Sigmoid colon (tissue), 7 donors: ENCODE data around the gene EXOC6. TPM values are rescaled to one million over a fixed set of nuclear protein-coding genes. Genes with fewer than 3 reads are reported as not detected.

Experiments
- DNase-seq: peaks from one replicate; pipeline ENCODE4 v3.0.0-alpha.2; 2019
- H3K27ac ChIP-seq, 4 donors: fragments of 200-600 bp; sonication (generic); one replicate each; pipeline ENCODE4 v1.5.1; 2016 to 2019; ENCODE audit warnings: mild to moderate bottlenecking in 1 of 4
- H3K27me3 ChIP-seq, 3 donors: fragments of 200-600 bp; sonication (generic); one replicate each; pipeline ENCODE4 v1.5.1; 2019; ENCODE audit warnings: mild to moderate bottlenecking in 1 of 3
- H3K36me3 ChIP-seq, 4 donors: fragments of 200-600 bp; sonication (generic); one replicate each; pipeline ENCODE4 v1.5.1; 2016 to 2019
- H3K4me1 ChIP-seq, 4 donors: fragments of 200-600 bp; sonication (generic); one replicate each; pipeline ENCODE4 v1.5.1; 2017 to 2019
- H3K4me3 ChIP-seq, 4 donors: fragments of 200-600 bp; sonication (generic); one replicate each; pipeline ENCODE4 v1.5.1; 2017 to 2019; ENCODE audit warnings: mild to moderate bottlenecking in 2 of 4, moderate library complexity in 1 of 4
- H3K9me3 ChIP-seq, 4 donors: fragments of 200-600 bp in 3 of 4; sonication (generic) in 3 of 4; one replicate each; pipeline versions ENCODE4 v1.5.1 to v1.6.1; 2013 to 2019
- EP300 ChIP-seq, 4 donors: sonication (generic); formaldehyde crosslinking; IDR thresholded peaks; one replicate each; pipeline ENCODE4 v1.6.1; 2017; ENCODE audit warnings: antibody characterized with exemption in 4 of 4
- POLR2A ChIP-seq, 2 donors: fragments of 450-650 bp; IDR thresholded peaks; one replicate each; pipeline ENCODE4 v1.6.1; 2016; ENCODE audit warnings: antibody characterized with exemption in 2 of 2, mild to moderate bottlenecking in 2 of 2, moderate library complexity in 2 of 2
- POLR2AphosphoS5 ChIP-seq, 4 donors: sonication (generic); formaldehyde crosslinking; IDR thresholded peaks; one replicate each; pipeline ENCODE4 v1.6.1; 2017; ENCODE audit warnings: antibody characterized with exemption in 4 of 4
- WGBS, 2 donors: extraction: QIAGEN DNeasy Blood & Tissue Kit; methylation state at CpG; one replicate each; pipeline ENCODE4 v1.1.7; 2013; 5-methylcytosine and 5-hydroxymethylcytosine counted together
- intact Hi-C: fragments of 100-400 bp; cut with DNase I; formaldehyde crosslinking; loops from one replicate; pipeline ENCODE4 v1.15.1; 2023
- polyA plus RNA-seq, 3 donors: library from polyadenylated mRNA; stranded (reverse); fragments of 200-250 nt; gene quantifications; one replicate each; pipeline ENCODE4 v1.2.3, GENCODE V29; 2013
- total RNA-seq, 4 donors: library from RNA; depleted of rRNA; stranded (reverse); fragments of >200 nt; gene quantifications; one replicate each; pipeline ENCODE4 v1.1.0, GENCODE V29; 2016
- TF ChIP-seq, protein P1 (sequence below), 4 experiments: fragments of 450-650 bp in 3 of 4; fragments of 200-600 bp in 1 of 4; IDR thresholded peaks; one replicate each; pipeline ENCODE4 v1.5.1; 2016 to 2019; ENCODE audit warnings: antibody characterized with exemption in 4 of 4, mild to moderate bottlenecking in 3 of 4, moderate library complexity in 2 of 4
- donor health status: healthy with polysubstance abuse.
- donor health status: Bipolar disorder and iron deficiency.
- donor health status: healthy.

The EXOC6 gene
- total and polyA plus RNA-seq, 7 donors: 6.6 to 20.2 (median 16.6) TPM

DNA sequence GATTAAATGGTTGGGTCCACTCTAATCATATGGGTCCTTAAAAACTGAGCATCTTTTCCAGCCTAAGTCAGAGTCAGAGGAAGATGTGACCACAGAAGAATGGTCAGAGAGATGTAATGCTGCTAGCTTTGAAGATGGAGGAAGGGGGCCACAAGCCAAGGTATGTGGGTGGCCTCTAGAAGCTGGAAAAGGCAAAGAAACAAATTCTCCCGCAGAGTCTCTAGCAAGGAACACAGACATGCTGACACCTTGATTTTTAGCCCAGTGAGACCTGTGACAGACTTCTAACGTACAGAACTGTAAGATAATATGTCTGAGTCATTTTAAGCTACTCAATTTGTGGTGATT, 1.5 kb upstream of the EXOC6 start:
- intact Hi-C loops: no loop called here
- Histone ChIP-seq H3K9me3 (no peaks in the 10 kb centered on the region), H3K27ac (no peak overlapping the region)

DNA sequence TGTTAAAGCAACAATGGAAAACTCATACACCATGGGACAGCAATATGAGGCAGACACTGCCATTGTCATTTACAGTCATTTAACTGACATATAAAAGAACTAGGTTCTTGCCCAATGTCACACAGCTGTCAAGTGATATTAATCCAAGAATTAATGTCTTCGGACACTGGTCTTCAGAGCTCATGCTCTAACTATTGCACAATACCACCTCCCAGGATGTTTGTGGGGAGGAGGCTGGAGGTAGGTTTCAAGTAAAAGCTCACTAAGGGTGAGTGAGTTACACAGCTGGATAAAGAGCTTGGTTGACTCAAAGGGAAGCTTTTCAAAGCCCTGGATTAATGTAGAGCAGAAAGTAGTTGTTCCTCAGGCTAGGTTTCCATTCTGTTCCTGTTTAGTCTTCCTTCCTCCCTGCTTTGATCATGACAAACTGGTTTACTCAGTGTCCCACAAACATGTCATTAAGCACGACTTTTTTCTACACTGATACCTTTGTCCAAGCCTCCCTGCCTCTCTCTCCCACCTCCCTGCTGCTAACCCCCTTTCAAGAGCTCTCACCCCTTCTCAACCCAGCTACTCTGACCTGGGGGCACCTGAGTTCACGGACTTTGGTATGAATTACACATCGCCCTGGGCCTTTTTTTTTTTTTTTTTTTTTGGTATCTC, 987 bp upstream of the EXOC6 start:
- peaks cover 0 to 21% (median 12%) of the 10 kb centered on the region in 4 donors for H3K4me1 ChIP-seq
- H3K36me3 ChIP-seq: no peaks in the 10 kb centered on the region
- H3K27ac ChIP-seq: no peak overlapping the region
- intact Hi-C loops: no loop called here
- H3K9me3 ChIP-seq: no peaks in the 10 kb centered on the region
- TF ChIP-seq POLR2AphosphoS5 (IDR thresholded peaks at IDR 0.05) (no peak), POLR2A (IDR thresholded peaks at IDR 0.05) (no peak)
- H3K4me3 ChIP-seq: peak overlapping the region in 1 of 4 donors; percentile 99
- DNase-seq: no peak
- 31 to 66% methylated on average over 4 of the region's 4 CpGs for WGBS, 2 donors
- no peaks in the 10 kb centered on the region for H3K27me3 ChIP-seq

More for the DNA sequence above, 1.5 kb upstream of the EXOC6 start:
- Histone ChIP-seq H3K4me3 (no peak overlapping the region), H3K4me1 (peaks cover 0 to 21% (median 12%) of the 10 kb centered on the region in 4 donors), H3K36me3 (no peaks in the 10 kb centered on the region), H3K27me3 (no peaks in the 10 kb centered on the region)
- 84 to 92% methylated on average over 2 of the region's 2 CpGs for WGBS, 2 donors
- DNase-seq: no peak
- TF ChIP-seq POLR2AphosphoS5 (IDR thresholded peaks at IDR 0.05): no peak
- no peak for TF ChIP-seq POLR2A (IDR thresholded peaks at IDR 0.05)
- TF ChIP-seq, protein P1, sequence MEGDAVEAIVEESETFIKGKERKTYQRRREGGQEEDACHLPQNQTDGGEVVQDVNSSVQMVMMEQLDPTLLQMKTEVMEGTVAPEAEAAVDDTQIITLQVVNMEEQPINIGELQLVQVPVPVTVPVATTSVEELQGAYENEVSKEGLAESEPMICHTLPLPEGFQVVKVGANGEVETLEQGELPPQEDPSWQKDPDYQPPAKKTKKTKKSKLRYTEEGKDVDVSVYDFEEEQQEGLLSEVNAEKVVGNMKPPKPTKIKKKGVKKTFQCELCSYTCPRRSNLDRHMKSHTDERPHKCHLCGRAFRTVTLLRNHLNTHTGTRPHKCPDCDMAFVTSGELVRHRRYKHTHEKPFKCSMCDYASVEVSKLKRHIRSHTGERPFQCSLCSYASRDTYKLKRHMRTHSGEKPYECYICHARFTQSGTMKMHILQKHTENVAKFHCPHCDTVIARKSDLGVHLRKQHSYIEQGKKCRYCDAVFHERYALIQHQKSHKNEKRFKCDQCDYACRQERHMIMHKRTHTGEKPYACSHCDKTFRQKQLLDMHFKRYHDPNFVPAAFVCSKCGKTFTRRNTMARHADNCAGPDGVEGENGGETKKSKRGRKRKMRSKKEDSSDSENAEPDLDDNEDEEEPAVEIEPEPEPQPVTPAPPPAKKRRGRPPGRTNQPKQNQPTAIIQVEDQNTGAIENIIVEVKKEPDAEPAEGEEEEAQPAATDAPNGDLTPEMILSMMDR (IDR thresholded peaks at IDR 0.05): no peak
- TF ChIP-seq EP300 (IDR thresholded peaks at IDR 0.05): no peak

DNA sequence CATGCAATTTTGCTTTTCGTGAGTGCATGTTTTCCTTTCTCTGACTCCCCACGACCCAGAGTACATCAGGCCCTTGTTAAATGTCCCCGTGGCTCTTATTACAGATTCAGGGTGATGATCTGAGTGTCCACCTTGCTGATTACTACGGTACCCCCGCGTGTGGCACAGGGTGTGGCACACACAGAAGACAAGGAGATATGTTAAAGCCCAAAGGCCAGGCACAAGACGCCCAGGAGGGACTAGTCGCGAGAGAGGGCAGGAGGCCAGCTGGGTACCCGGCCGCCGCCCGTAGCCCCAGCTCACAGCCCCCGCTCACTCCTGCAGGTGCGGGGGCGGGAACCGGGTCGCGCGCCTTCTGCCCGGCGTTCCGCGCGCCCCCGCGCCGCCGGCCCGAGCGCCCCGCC, 281 bp upstream of the EXOC6 start:
- H3K9me3 ChIP-seq: no peaks in the 10 kb centered on the region
- H3K27me3 ChIP-seq: no peaks in the 10 kb centered on the region
- TF ChIP-seq EP300 (IDR thresholded peaks at IDR 0.05) (no peak), POLR2A (IDR thresholded peaks at IDR 0.05) (no peak), POLR2AphosphoS5 (IDR thresholded peaks at IDR 0.05) (no peak)
- TF ChIP-seq, protein P1 (IDR thresholded peaks at IDR 0.05): no peak
- peak overlapping the region; percentile 89 to 99 (median 94) for H3K4me3 ChIP-seq
- no peak for DNase-seq
- peaks cover 0 to 21% (median 12%) of the 10 kb centered on the region in 4 donors for H3K4me1 ChIP-seq
- intact Hi-C loops: loop anchor here (2.0 kb wide), 2 partner anchors 151 to 257 kb away; no protein-coding TSS in a partner anchor
- H3K36me3 ChIP-seq: no peaks in the 10 kb centered on the region
- WGBS, 2 donors: 1% methylated on average over 32 of the region's 32 CpGs
- peak overlapping the region; percentile 86 to 90 (median 88) for H3K27ac ChIP-seq

DNA sequence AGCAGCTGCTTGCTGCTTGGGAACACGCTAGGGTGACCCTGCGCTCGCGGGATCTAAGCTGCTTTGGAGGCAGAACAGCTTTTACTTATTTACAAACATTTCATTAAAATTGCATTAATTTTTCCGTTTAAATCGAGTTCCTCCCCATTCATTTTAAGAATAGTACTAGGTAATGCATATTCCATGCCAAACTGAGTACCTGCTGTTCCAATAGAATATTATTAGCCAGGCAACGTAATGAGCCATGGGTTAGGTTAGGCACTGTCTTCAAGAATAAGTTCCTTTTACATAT, 860 bp downstream of the EXOC6 start:
- intact Hi-C loops: loop anchor here (2.0 kb wide), 2 partner anchors 152 to 258 kb away; no protein-coding TSS in a partner anchor
- Histone ChIP-seq H3K36me3 (no peaks in the 10 kb centered on the region), H3K4me3 (peak overlapping the region; percentile 89 to 99 (median 94)), H3K27ac (peak overlapping the region; percentile 86 to 90 (median 88)), H3K9me3 (no peaks in the 10 kb centered on the region), H3K27me3 (no peaks in the 10 kb centered on the region), H3K4me1 (peaks cover 0 to 21% (median 12%) of the 10 kb centered on the region in 4 donors)
- no peak for DNase-seq
- WGBS, 2 donors: 1 to 2% methylated on average over 7 of the region's 7 CpGs
- no peak for TF ChIP-seq POLR2A (IDR thresholded peaks at IDR 0.05)
- TF ChIP-seq, protein P1 (IDR thresholded peaks at IDR 0.05): no peak
- no peak for TF ChIP-seq EP300 (IDR thresholded peaks at IDR 0.05)
- TF ChIP-seq POLR2AphosphoS5 (IDR thresholded peaks at IDR 0.05): no peak

DNA sequence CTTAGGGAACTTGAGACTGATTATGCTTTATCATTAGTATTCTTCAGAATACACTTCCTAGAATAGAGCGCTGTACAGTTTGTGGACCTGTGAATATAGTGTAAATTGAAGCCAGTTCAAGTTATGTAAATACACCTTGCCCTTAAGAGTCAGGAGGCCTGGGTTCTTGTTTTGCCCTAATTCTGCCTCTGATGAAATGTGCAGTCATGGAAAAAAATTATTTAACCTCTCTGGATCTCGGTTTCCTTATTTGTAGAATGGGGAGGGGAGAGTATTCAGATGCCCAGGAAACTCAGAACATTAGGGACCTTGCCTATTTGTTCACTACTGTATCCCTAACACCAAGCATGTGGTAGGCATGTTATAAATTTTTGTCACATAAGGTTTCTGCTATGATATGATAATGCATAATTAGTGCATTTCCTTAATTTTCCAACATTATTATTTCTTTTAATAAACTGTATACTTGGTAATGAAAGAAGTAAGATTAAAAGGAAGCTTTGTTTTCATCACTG, 1.3 kb downstream of the EXOC6 start:
- WGBS, 2 donors: 30 to 55% methylated on average over 2 of the region's 2 CpGs
- DNase-seq: no peak
- no peaks in the 10 kb centered on the region for H3K27me3 ChIP-seq
- H3K4me3 ChIP-seq: peak overlapping the region in 3 of 4 donors; percentile 89 to 99 (median 95)
- peak overlapping the region in 2 of 4 donors; percentile 87 to 90 for H3K27ac ChIP-seq
- TF ChIP-seq, protein P1 (IDR thresholded peaks at IDR 0.05): no peak
- H3K9me3 ChIP-seq: no peaks in the 10 kb centered on the region
- intact Hi-C loops: loop anchor here (2.0 kb wide), 2 partner anchors 153 to 259 kb away; no protein-coding TSS in a partner anchor
- H3K36me3 ChIP-seq: no peaks in the 10 kb centered on the region
- peaks cover 0 to 21% (median 12%) of the 10 kb centered on the region in 4 donors for H3K4me1 ChIP-seq
